AG08395 (cell line): ENCODE results near the gene LIPG.

Experiments
- DNase-seq: peaks from one replicate; pipeline ENCODE4 v3.0.0; 2012; ENCODE audit warnings: mixed read lengths, low spot score

Gene LIPG

GRCh38 chr18:49638891-49639557 lies 77.2 kb downstream of the LIPG start:
- no peak for DNase-seq

DNA sequence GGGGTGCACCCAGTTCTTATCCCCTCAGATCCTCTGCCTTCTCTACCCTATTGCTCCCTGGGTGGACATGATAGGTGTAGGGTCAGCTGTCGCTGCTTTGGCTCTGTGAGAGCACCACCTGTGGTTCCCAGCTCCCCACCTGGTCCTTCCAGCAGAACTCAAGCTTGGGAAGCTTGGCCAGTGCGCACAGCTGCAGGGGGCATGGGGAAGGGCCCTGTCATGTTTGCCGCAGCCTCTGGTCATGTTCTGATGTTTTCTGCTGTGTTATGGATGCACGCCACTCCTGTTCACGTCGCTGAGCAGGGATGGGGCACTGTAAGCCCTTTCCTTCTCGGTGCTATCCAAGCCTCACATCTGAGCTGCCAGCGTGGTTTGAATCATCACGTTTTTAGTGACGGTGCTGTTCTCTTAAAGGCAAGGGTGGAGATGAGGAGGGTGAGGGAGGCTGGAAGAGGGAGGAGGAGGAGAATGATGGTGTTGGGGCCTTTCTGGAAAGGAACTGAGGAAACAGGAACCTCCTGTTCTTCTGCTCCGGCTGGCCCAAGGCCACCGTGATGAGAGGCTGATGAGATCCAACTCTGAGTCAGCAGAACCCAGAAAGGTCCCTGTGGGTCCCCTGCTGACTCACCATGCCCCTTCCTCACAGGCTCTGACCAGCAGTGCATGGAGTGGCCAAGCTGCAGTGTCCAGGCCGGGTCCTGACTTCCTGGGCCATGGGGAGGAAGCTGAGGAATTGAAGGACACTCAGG lies 78.0 kb downstream of the LIPG start:
- DNase-seq = no peak

GRCh38 chr18:49640741-49641140 lies 78.9 kb downstream of the LIPG start:
- no peak for DNase-seq

- DNase-seq = no peak
These were observed 83.3 kb downstream of the LIPG start for GRCh38 chr18:49645196-49645595.

DNA sequence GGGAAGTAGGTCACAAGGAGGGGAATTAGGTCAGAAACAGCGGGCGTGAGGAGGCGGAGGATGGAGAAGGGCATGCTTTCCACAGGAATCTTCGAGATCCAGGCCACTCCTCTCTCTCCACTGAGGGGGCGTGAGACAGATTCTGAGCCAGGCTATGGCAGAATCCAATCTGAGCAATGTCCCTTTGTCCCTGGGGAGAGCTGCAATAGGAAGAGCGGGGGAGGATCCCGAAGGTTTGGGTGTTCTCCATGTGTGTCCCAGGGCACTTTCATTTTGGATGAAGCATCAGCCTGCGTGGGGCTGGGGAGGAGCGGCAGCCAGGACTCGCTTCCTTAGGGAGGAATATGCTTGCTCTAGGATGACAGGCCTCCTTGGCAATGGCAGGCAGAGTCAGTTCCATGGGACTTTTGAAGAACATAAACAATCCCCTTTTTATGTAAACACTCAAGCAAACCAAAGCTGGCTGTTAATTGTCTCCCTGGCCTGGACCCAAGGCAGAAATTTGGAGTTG lies 84.0 kb downstream of the LIPG start:
- DNase-seq = peak; percentile 67

- DNase-seq = no peak
These were observed 85.0 kb downstream of the LIPG start for GRCh38 chr18:49646873-49647272.

DNA sequence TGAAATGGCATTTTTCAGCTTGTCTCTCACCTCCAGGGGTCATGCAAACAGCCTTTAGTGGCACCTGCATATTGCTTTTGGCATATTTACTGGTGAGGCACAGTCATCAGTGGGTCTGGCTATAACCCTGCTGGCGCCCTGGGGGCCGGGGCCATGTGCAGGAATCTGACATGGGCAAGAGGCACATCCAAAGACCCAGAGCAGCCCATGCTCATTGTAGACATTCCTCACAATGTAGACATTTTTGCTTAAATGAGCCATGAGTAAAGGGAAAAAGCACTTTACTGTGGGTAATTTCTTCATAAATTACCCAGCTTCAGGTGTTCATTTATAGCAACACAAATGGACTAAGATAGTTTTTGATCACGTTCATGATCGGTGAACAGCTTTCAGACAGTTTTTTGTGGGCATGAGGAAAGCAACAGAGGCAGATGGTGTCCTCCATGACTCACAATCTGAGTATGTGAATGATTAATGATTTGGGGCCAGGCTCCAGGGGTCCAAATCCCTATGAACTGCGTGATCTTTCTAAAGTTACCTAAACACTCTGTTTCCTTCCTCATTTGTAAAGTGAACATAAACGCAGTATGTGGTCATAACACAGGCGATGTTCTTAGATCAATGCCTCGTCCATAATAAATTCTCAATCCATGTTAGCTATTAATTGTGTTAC lies 85.8 kb downstream of the LIPG start:
- no peak for DNase-seq

GRCh38 chr18:49648326-49648725 lies 86.5 kb downstream of the LIPG start:
- no peak for DNase-seq
